Left lung (tissue), 10 donors: ENCODE data around the gene DHRSX. TPM values are rescaled to one million over a fixed set of nuclear protein-coding genes. Genes with fewer than 3 reads are reported as not detected.
"Not testable (repeated sequence)": the region's sequence is repeated elsewhere in the genome, so short reads cannot be mapped to it uniquely, and the experiment has no call there.

ENCODE experiments used
- ATAC-seq: fragments of 200-7000 bp; cut with Tn5 transposase; one replicate; pipeline ENCODE4 v1.9.1; 2020; ENCODE audit warnings: moderate library complexity
- DNase-seq, 4 donors: peaks; one replicate each; pipeline ENCODE4 v3.0.0-alpha.2; 2013 to 2020
- H3K27ac ChIP-seq, 2 donors: fragments of 200-600 bp; sonication (generic) in 1 of 2; one replicate each; pipeline versions ENCODE4 v1.5.0 to v1.8.0; 2020 to 2021
- H3K27me3 ChIP-seq, 2 donors: fragments of 200-600 bp; sonication (generic) in 1 of 2; one replicate each; pipeline versions ENCODE4 v1.5.0 to v1.8.0; 2020 to 2021
- H3K36me3 ChIP-seq, 2 donors: fragments of 200-600 bp; sonication (generic) in 1 of 2; one replicate each; pipeline versions ENCODE4 v1.5.0 to v1.8.0; 2020 to 2021
- H3K4me1 ChIP-seq, 2 donors: fragments of 200-600 bp; one replicate each; pipeline ENCODE4 v1.8.0; 2021
- H3K4me3 ChIP-seq, 2 donors: fragments of 200-600 bp; sonication (generic) in 1 of 2; one replicate each; pipeline versions ENCODE4 v1.5.0 to v1.8.0; 2020 to 2021; ENCODE audit warnings: mild to moderate bottlenecking in 1 of 2
- H3K9me3 ChIP-seq, 2 donors: fragments of 200-600 bp; sonication (generic) in 1 of 2; one replicate each; pipeline versions ENCODE4 v1.5.0 to v1.8.0; 2020 to 2021
- CTCF ChIP-seq, 2 donors: fragments of 200-600 bp; sonication (generic) in 1 of 2; IDR thresholded peaks; one replicate each; pipeline versions ENCODE4 v1.5.0 to v1.8.0; 2021; ENCODE audit warnings: antibody characterized with exemption in 2 of 2
- intact Hi-C, 2 donors: fragments of 100-400 bp; cut with DNase I; formaldehyde crosslinking; loops; one replicate each; pipeline versions ENCODE4 v1.11.2 to v1.14.2; 2022
- polyA plus RNA-seq, 6 donors: library from polyadenylated mRNA; unstranded; fragments of 120-200 nt; gene quantifications; one replicate each; pipeline ENCODE4 v1.2.1, GENCODE V29; 2013; ENCODE audit not compliant: insufficient read length in 6 of 6
- total RNA-seq, 2 donors: library from RNA; stranded (reverse); fragmentation: NEBNext Ultra II Directional; extraction: Animal tissue kit (Norgen Biotek cat#: 25700); gene quantifications; one replicate each; pipeline ENCODE4 v1.2.1, GENCODE V29; 2021
- donor health status: DM: no; HTN: yes; CAD: no.
- donor health status: DM: no; HTN: no; CAD: no.

The DHRSX gene
- total and polyA plus RNA-seq, 8 donors = 20.2 to 31.5 (median 26.8) TPM

- Histone ChIP-seq H3K4me3 (no peak overlapping the region), H3K27me3 (no peaks in the 10 kb centered on the region), H3K36me3 (peaks cover 0 to 5% of the 10 kb centered on the region in 2 donors), H3K9me3 (no peaks in the 10 kb centered on the region), H3K27ac (no peak overlapping the region), H3K4me1 (no peaks in the 10 kb centered on the region)
- DNase-seq (peak in 2 of 4 donors; percentile 50 to 63), ATAC-seq (no peak)
- no peak for TF ChIP-seq CTCF (IDR thresholded peaks at IDR 0.05)
- intact Hi-C loops = no loop called here
These were observed 131.6 kb downstream of the DHRSX start for GRCh38 chrX:2369206-2369605.

- Histone ChIP-seq H3K27me3 (no peaks in the 10 kb centered on the region), H3K36me3 (no peaks in the 10 kb centered on the region), H3K4me1 (peaks cover 0 to 4% of the 10 kb centered on the region in 2 donors), H3K4me3 (no peak overlapping the region), H3K9me3 (peaks cover 0 to 4% of the 10 kb centered on the region in 2 donors), H3K27ac (no peak overlapping the region)
- no peak for DNase-seq
- ATAC-seq = no peak
- intact Hi-C loops = no loop called here
- no peak for TF ChIP-seq CTCF (IDR thresholded peaks at IDR 0.05)
These were observed 140.0 kb downstream of the DHRSX start for GRCh38 chrX:2360731-2361130.

GRCh38 chrX:2359522-2359921 is 141.3 kb downstream of the DHRSX start:
- H3K27me3 ChIP-seq, H3K36me3 ChIP-seq, H3K4me1 ChIP-seq, H3K9me3 ChIP-seq, ATAC-seq, intact Hi-C loops, DNase-seq, H3K27ac ChIP-seq, H3K4me3 ChIP-seq: not testable (repeated sequence)

DNA sequence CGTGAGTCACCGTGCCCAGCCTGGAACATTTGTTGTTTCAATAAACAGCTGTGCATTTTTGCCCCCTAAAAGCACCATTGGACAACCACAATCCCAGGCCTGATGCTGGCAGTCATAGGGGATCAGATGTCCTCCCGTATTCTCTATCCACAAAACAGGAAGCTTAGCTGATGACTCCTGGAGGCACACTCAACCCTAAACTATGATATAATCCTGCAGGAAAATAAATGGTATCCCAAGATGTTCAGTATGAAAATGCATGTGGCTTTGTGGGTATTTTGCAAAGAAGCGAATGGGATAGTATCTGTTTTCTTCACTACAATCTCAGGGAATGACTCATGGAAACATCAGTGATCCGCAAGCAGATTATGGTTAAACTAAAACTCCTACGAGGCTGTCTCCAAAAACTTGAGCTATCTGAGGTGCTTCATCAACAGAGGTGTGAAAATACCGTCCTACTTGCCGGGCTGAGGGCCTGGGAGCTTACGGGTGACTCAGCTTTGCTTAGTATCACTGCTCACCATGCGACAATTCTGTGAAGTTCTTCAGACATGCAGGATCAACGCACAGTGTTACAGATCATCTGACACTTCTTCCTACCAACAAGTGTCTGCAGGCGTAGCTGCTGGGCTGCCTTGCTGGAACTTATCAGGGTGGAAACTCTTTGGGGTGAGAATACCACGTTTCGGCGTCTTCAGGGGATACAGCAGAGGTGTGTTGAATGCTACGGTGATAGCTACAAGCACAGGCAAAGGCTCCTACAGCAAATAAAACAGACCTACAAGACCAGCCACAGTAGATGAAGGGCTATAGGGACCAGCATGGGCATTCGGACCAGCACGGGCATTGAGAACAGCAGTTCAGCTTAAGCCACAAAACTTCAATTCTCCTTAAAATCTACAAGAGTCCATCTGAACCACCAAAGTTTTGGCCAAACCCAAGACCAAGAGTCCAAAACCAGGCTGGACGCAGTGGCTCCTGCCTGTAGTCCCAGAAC is 148.5 kb downstream of the DHRSX start:
- Histone ChIP-seq H3K4me3 (no peak overlapping the region), H3K36me3 (no peaks in the 10 kb centered on the region), H3K4me1 (no peaks in the 10 kb centered on the region), H3K27me3 (no peaks in the 10 kb centered on the region), H3K27ac (no peak overlapping the region), H3K9me3 (peaks cover 0 to 3% of the 10 kb centered on the region in 2 donors)
- no peak for ATAC-seq
- intact Hi-C loops = no loop called here
- DNase-seq = no peak
- no peak for TF ChIP-seq CTCF (IDR thresholded peaks at IDR 0.05)

DNA sequence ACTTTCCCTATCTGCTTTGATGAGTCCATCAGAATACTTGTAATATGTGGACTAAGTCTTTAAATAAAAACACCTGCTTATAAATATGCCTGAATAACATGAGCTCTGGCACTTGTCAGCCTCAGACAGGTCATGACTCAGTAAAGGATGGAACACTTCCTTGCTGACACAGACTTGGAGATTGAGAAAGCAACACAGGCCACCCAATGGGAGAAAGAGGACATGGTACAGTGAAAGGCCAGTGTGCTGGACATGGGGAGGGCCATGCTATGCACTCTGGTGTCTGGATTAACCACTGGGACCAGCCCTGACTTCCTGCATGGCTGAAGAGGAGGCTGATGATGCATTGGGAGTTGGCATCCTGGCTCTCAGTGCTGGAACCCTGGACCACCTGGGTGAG is 149.5 kb downstream of the DHRSX start:
- DNase-seq = no peak
- Histone ChIP-seq H3K27me3 (no peaks in the 10 kb centered on the region), H3K9me3 (peaks cover 0 to 3% of the 10 kb centered on the region in 2 donors), H3K36me3 (no peaks in the 10 kb centered on the region), H3K4me1 (no peaks in the 10 kb centered on the region), H3K4me3 (no peak overlapping the region), H3K27ac (no peak overlapping the region)
- intact Hi-C loops = no loop called here
- peak; percentile 18 for ATAC-seq
- no peak for TF ChIP-seq CTCF (IDR thresholded peaks at IDR 0.05)

DNA sequence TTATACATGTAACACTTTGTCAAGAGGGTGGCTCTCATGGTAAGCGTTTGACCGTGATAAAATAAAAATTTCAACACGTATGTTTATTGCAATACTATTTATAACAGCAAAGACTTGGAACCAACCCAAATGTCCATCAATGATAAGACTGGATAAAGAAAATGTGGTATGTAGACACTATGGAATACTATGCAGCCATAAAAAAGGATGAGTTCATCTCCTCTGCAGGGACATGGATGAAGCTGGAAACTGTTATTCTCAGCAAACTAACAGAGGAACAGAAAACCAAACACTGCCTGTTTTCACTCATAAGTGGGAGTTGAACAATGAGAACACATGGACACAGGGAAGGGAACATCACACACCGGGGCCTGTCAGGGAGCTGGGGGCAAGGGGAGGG is 150.1 kb downstream of the DHRSX start:
- H3K9me3 ChIP-seq, intact Hi-C loops, H3K27ac ChIP-seq: not testable (repeated sequence)

DNA sequence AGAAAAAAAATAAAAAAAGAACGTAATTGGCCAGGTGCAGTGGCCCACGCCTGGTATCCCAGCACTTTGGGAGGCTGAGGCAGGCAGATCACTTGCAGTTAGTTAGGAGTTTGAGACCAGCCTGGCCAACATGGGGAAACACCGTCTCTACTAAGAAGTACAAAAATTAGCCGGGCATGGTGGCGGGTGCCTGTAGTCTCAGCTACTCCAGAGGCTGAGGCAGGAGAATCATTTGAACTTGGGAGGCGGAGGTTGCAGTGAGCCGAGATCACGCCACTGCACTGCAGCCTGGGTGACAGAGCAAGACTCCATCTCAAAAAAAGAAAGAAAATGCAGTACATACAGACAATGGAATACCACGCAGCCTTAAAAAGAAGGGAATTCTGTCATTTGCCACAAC is 150.7 kb downstream of the DHRSX start:
- H3K9me3 ChIP-seq, H3K27ac ChIP-seq, intact Hi-C loops: not testable (repeated sequence)

More for the DNA sequence above, 150.1 kb downstream of the DHRSX start:
- not testable (repeated sequence) for DNase-seq, H3K4me3 ChIP-seq, H3K27me3 ChIP-seq, H3K4me1 ChIP-seq, ATAC-seq, H3K36me3 ChIP-seq

More for the DNA sequence above, 150.7 kb downstream of the DHRSX start:
- not testable (repeated sequence) for H3K4me3 ChIP-seq, DNase-seq, ATAC-seq, H3K36me3 ChIP-seq, H3K4me1 ChIP-seq, H3K27me3 ChIP-seq
